ENCODE data around the gene LEPR.
"Not testable (repeated sequence)": the region's sequence is repeated elsewhere in the genome, so short reads cannot be mapped to it uniquely, and the experiment has no call there.

The LEPR gene

GRCh38 chr1:65441464-65441863 is 21.0 kb downstream of the LEPR start:
- no peak for DNase-seq

GRCh38 chr1:65442442-65442841 is 22.0 kb downstream of the LEPR start:
- DNase-seq = no peak

GRCh38 chr1:65443647-65444046 is 23.2 kb downstream of the LEPR start:
- DNase-seq = no peak

DNA sequence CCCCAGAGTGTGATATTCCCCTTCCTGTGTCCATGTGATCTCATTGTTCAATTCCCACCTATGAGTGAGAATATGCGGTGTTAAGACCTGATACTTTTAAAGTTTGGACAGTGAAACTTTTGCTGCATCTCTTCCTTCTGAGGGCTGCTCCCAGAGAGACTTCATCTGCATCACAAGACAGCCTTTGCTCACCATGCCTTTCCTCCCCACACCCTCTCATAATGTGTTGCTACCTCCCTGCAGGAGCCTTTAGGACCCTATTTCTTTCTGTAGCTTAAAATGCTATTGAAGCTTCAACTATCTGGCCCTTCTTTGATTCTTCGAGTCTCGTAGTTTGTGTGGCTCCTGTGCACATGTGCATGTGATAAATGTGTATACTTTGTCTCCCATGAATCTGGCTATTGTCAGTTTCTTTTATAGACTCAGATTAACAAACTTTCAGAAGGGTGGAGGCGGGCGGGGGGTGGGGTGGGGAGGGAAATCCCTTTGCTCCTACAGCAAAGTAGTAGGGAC is 23.7 kb downstream of the LEPR start:
- DNase-seq = no peak

DNA sequence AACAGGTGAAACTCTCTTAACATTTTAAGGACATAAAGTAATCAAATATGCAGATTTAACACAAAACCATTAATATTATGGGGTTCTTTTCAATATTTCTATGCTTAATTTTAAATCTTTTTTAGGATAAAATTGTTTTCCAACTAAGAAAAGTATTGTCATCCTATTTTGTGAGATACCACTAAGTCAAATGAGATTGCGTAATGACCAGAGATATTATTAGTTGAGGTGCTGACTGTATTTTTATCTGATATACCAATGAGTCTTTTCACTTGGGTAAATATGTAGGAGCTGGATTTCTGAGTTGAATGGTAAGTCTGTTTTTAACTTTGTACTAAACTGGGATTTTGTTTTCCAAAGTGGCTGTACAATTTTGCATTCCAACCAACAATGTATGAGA is 25.4 kb downstream of the LEPR start:
- DNase-seq = no peak

DNA sequence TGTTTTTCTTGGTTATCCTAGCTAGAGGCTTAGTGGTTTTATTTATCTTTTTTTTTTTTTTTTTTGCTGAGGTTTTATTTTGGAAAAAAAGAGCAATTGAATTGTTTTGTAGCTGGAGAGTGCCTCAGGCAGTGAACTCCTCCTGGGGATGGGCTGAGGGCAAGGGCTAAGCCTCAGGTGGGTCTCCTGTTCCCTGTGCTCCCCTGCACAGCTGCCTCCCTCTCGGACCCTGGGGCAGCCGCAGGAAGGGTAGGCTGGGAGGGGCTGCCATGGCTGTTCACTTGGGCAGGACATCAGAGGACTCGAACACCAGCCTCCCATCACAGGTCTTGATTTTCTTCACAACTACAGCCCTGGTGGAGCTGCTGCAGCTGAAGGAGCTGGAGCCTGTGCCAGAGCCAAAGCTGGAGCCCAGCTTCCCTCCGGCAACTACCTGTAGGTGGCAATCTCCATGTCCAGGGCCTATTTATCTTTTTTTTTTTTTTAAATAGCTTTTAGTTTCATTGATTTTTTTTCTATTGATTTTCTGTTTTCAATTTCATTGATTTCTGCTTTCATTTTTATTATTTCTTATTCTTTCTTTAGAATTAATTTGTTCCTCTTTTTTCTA is 28.9 kb downstream of the LEPR start:
- DNase-seq = no peak

DNA sequence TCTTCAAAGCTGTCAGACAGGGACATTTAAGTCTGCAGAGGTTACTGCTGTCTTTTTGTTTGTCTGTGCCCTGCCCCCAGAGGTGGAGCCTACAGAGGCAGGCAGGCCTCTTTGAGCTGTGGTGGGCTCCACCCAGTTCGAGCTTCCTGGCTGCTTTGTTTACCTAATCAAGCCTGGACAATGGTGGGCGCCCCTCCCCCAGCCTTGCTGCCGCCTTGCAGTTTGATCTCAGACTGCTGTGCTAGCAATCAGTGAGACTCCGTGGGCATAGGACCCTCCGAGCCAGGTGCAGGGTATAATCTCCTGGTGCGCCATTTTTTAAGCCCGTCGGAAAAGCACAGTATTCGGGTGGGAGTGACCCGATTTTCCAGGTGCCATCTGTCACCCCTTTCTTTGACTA is 35.2 kb downstream of the LEPR start:
- DNase-seq = not testable (repeated sequence)

- no peak for DNase-seq
Observed at GRCh38 chr1:65456481-65456880, 36.0 kb downstream of the LEPR start.

- DNase-seq = no peak
Observed at GRCh38 chr1:65457868-65458267, 37.4 kb downstream of the LEPR start.

DNA sequence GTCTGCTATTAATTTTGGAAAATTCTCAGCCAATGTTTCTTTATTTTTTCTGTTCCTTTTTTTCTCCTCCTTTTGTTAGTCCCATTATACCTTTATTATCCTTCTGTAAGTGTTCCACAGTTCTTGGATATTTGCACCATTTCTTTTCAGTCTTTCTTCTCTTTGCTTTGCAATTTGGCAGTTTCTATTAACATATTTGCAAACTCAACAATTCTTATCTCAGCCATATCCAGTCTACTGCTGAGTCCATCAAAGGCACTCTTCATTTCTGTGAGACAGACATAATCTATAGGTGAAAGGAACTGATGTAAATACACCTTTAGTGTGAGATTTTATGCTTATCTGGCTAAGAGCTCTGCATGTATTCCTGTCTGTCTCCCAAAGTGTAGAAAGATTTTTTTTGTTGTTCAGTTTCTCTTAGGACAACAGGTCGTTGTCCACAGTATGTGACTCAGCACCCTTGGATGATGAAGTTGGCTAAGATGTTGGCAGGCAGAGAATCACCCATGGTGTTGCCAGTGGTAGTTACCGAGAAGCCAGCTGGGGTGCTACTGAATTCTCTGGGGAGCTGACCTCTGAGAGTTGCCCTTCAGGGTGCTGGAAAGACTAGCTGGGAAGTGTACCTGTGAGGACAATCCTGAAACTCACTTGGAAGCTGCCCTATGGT is 38.4 kb downstream of the LEPR start:
- no peak for DNase-seq

DNA sequence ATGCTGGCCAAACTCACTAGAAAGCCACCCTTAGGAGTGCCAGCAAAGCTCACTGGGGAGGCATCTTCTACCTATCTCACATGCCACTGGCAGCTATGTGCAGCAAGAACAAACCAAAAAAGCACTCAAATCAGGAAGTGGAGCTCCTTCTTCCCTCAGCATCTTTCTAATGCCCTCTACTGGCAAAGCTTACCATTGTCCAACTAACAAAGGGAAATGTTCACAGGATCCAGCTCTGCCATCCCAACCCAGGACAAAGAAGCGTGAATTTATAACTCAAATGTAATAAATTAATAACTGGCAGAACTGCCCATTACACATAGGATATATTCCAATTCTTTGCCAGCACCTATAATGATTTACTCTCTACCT is 38.9 kb downstream of the LEPR start:
- peak; percentile 2 for DNase-seq

GRCh38 chr1:65465837-65466236 is 45.4 kb downstream of the LEPR start:
- DNase-seq = not testable (repeated sequence)

- no peak for DNase-seq
Observed at GRCh38 chr1:65467536-65467935, 47.1 kb downstream of the LEPR start.

GRCh38 chr1:65469126-65469888 is 48.8 kb downstream of the LEPR start:
- DNase-seq = no peak

- no peak for DNase-seq
Observed at GRCh38 chr1:65469889-65470340, 49.4 kb downstream of the LEPR start.
